Measurements from ENCODE around the gene AGPAT4.

Gene AGPAT4

GRCh38 chr6:161198783-161199460 is 74.9 kb downstream of the AGPAT4 start:
- DNase-seq (ENCODE audit: low read depth), result no peak
- no peak overlapping the region for H3K4me3 ChIP-seq (ENCODE audit: low read depth, low read length)
- TF ChIP-seq POLR2A (IDR thresholded peaks at IDR 0.05; ENCODE audit: extremely low read depth, insufficient read length), result no peak
- TF ChIP-seq CTCF (IDR thresholded peaks at IDR 0.05; ENCODE audit: low read depth, low read length), result no peak
- TF ChIP-seq MYC (IDR thresholded peaks at IDR 0.05; ENCODE audit: low read depth, low read length), result no peak
- TF ChIP-seq MAX (IDR thresholded peaks at IDR 0.05; ENCODE audit: low read depth, low read length), result no peak

- no peak for TF ChIP-seq CTCF (IDR thresholded peaks at IDR 0.05; ENCODE audit: low read depth, low read length)
- no peak for TF ChIP-seq MAX (IDR thresholded peaks at IDR 0.05; ENCODE audit: low read depth, low read length)
- TF ChIP-seq MYC (IDR thresholded peaks at IDR 0.05; ENCODE audit: low read depth, low read length), result no peak
- no peak for TF ChIP-seq POLR2A (IDR thresholded peaks at IDR 0.05; ENCODE audit: extremely low read depth, insufficient read length)
- H3K4me3 ChIP-seq (ENCODE audit: low read depth, low read length), result no peak overlapping the region
Measured at GRCh38 chr6:161198176-161198575, 75.7 kb downstream of the AGPAT4 start.

GRCh38 chr6:161195386-161195785 is 78.5 kb downstream of the AGPAT4 start:
- no peak overlapping the region for H3K4me3 ChIP-seq (ENCODE audit: low read depth, low read length)
- no peak for DNase-seq (ENCODE audit: low read depth)
- TF ChIP-seq MYC (IDR thresholded peaks at IDR 0.05; ENCODE audit: low read depth, low read length) (no peak), CTCF (IDR thresholded peaks at IDR 0.05; ENCODE audit: low read depth, low read length) (no peak), POLR2A (IDR thresholded peaks at IDR 0.05; ENCODE audit: extremely low read depth, insufficient read length) (no peak), MAX (IDR thresholded peaks at IDR 0.05; ENCODE audit: low read depth, low read length) (no peak)

More at GRCh38 chr6:161198176-161198575, 75.7 kb downstream of the AGPAT4 start:
- peak; percentile 42 for DNase-seq (ENCODE audit: low read depth)

- TF ChIP-seq MAX (IDR thresholded peaks at IDR 0.05; ENCODE audit: low read depth, low read length), result no peak
- TF ChIP-seq CTCF (IDR thresholded peaks at IDR 0.05; ENCODE audit: low read depth, low read length), result no peak
- TF ChIP-seq MYC (IDR thresholded peaks at IDR 0.05; ENCODE audit: low read depth, low read length), result no peak
- no peak for DNase-seq (ENCODE audit: low read depth)
- no peak overlapping the region for H3K4me3 ChIP-seq (ENCODE audit: low read depth, low read length)
Measured at GRCh38 chr6:161194374-161194773, 79.5 kb downstream of the AGPAT4 start.

- no peak overlapping the region for H3K4me3 ChIP-seq (ENCODE audit: low read depth, low read length)
- DNase-seq (ENCODE audit: low read depth), result no peak
- TF ChIP-seq CTCF (IDR thresholded peaks at IDR 0.05; ENCODE audit: low read depth, low read length) (no peak), MAX (IDR thresholded peaks at IDR 0.05; ENCODE audit: low read depth, low read length) (no peak), POLR2A (IDR thresholded peaks at IDR 0.05; ENCODE audit: extremely low read depth, insufficient read length) (no peak), MYC (IDR thresholded peaks at IDR 0.05; ENCODE audit: low read depth, low read length) (no peak)
Measured at GRCh38 chr6:161192636-161193411, 81.0 kb downstream of the AGPAT4 start.

Data from NB4 (cell line).